ENCODE data around the gene WDR17.

WDR17 gene

DNA sequence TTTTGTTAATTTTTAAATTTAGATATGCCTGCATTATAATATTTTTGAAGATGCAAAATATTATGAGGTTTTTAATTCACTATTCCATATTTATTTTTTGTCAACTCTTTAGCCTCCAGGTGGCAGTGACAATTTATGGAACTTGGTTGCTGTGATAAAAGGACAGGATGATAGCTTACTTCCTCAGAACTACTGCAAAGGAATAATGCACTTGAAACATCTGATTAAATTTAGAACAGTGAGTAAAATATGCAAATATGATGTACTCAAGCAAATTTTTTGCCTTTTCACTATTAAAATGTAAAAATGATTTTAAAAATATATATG is 84.7 kb downstream of the WDR17 start:
- DNase-seq, result peak; percentile 5 to 57
- H3K4ac ChIP-seq (ENCODE audit: low read depth, low read length), result no peak overlapping the region
- H4K8ac ChIP-seq (ENCODE audit: low read depth, low read length), result no peak overlapping the region
- H2BK12ac ChIP-seq (ENCODE audit: low read length), result no peak overlapping the region
- no peaks in the 10 kb centered on the region for H3K4me1 ChIP-seq (ENCODE audit: control insufficient read depth in 1 of 2, insufficient read depth in 2 of 2, low read length in 2 of 2)
- H3K9ac ChIP-seq (ENCODE audit: low read length), result no peak overlapping the region
- H3K18ac ChIP-seq (ENCODE audit: low read length), result no peak overlapping the region
- H3K9me3 ChIP-seq (ENCODE audit: insufficient read depth, low read depth, low read length), result no peaks in the 10 kb centered on the region
- no peak overlapping the region for H3K4me2 ChIP-seq (ENCODE audit: low read length)
- no peak overlapping the region for H3K4me3 ChIP-seq (ENCODE audit: low read depth, low read length)
- H4K12ac ChIP-seq (ENCODE audit: low read depth, low read length), result no peak overlapping the region
- no peak overlapping the region for H3K14ac ChIP-seq (ENCODE audit: low read length)
- no peak overlapping the region for H2BK120ac ChIP-seq (ENCODE audit: insufficient read depth, low read length, poor library complexity)
- H3K27ac ChIP-seq (ENCODE audit: low read depth, low read length), result no peak overlapping the region
- H3K79me2 ChIP-seq (ENCODE audit: control insufficient read depth, insufficient read depth, low read length, poor library complexity), result no peaks in the 10 kb centered on the region
- H3K79me1 ChIP-seq (ENCODE audit: low read length), result no peaks in the 10 kb centered on the region
- H3K36me3 ChIP-seq (ENCODE audit: control insufficient read depth in 1 of 2, insufficient read depth in 2 of 2, low read length in 2 of 2), result no peaks in the 10 kb centered on the region
- H4K91ac ChIP-seq (ENCODE audit: low read depth, low read length), result no peak overlapping the region
- H3K27me3 ChIP-seq (ENCODE audit: insufficient read depth, low read length), result no peaks in the 10 kb centered on the region
- no peak overlapping the region for H2AK5ac ChIP-seq (ENCODE audit: low read length)
- no peak overlapping the region for H2BK5ac ChIP-seq (ENCODE audit: low read depth, low read length, poor library complexity)
- no peak overlapping the region for H2AFZ ChIP-seq (ENCODE audit: insufficient read depth, low read length, poor library complexity)
- H3K23ac ChIP-seq (ENCODE audit: low read length), result no peak overlapping the region

DNA sequence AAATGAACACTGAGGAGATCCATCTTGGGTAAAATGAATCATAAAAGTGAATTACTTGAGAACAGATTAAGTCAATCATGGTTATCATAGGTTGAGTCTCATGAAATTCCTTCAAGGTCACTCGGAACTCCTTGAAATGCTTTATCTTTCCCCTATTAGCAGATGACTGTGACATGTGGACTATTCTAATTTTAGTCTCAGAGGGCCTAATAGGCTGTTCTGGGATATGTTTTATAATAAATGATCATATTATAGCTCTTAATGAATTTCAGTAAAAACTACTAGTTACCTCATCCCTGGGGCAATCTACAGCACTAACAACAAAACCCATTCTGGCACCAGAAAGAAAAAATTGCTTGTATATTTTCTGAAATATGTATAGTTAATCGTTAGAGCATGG is 85.1 kb downstream of the WDR17 start:
- H3K36me3 ChIP-seq (ENCODE audit: control insufficient read depth in 1 of 2, insufficient read depth in 2 of 2, low read length in 2 of 2), result no peaks in the 10 kb centered on the region
- no peak overlapping the region for H2BK5ac ChIP-seq (ENCODE audit: low read depth, low read length, poor library complexity)
- no peak overlapping the region for H3K4me2 ChIP-seq (ENCODE audit: low read length)
- no peak overlapping the region for H4K91ac ChIP-seq (ENCODE audit: low read depth, low read length)
- H3K9ac ChIP-seq (ENCODE audit: low read length), result no peak overlapping the region
- no peak for DNase-seq
- no peaks in the 10 kb centered on the region for H3K79me2 ChIP-seq (ENCODE audit: control insufficient read depth, insufficient read depth, low read length, poor library complexity)
- H3K79me1 ChIP-seq (ENCODE audit: low read length), result no peaks in the 10 kb centered on the region
- H3K18ac ChIP-seq (ENCODE audit: low read length), result no peak overlapping the region
- H3K4ac ChIP-seq (ENCODE audit: low read depth, low read length), result no peak overlapping the region
- H3K27me3 ChIP-seq (ENCODE audit: insufficient read depth, low read length), result no peaks in the 10 kb centered on the region
- H2BK120ac ChIP-seq (ENCODE audit: insufficient read depth, low read length, poor library complexity), result no peak overlapping the region
- no peak overlapping the region for H4K8ac ChIP-seq (ENCODE audit: low read depth, low read length)
- H2AFZ ChIP-seq (ENCODE audit: insufficient read depth, low read length, poor library complexity), result no peak overlapping the region
- no peak overlapping the region for H2BK12ac ChIP-seq (ENCODE audit: low read length)
- no peak overlapping the region for H4K12ac ChIP-seq (ENCODE audit: low read depth, low read length)
- no peak overlapping the region for H3K14ac ChIP-seq (ENCODE audit: low read length)
- H3K23ac ChIP-seq (ENCODE audit: low read length), result no peak overlapping the region
- no peaks in the 10 kb centered on the region for H3K9me3 ChIP-seq (ENCODE audit: insufficient read depth, low read depth, low read length)
- WGBS (ENCODE audit: extremely low coverage, insufficient coverage, insufficient read length), result no CpG with 5 or more reads among the region's 2 CpGs
- no peak overlapping the region for H3K4me3 ChIP-seq (ENCODE audit: low read depth, low read length)
- H3K27ac ChIP-seq (ENCODE audit: low read depth, low read length), result no peak overlapping the region
- H2AK5ac ChIP-seq (ENCODE audit: low read length), result no peak overlapping the region
- H3K4me1 ChIP-seq (ENCODE audit: control insufficient read depth in 1 of 2, insufficient read depth in 2 of 2, low read length in 2 of 2), result no peaks in the 10 kb centered on the region

DNA sequence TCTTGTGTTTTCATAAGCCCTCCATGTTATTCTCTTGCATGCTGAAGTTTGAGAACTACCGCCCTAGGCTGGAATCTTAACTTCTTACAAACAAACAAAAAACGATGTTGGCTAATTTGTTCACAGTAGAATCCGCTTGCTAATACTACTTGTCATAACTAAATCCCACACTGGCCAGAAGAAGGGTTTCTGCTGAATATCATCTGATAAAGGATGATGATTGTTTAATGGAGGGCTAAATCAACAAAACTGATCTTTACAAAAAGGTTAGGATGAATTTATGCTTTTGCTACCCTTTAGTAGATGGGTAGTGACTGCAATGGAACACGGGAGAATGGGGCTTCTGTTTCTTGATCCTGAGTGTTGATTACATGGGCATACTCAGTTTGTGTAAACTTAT is 87.5 kb downstream of the WDR17 start:
- no CpG with 5 or more reads among the region's 4 CpGs for WGBS (ENCODE audit: extremely low coverage, insufficient coverage, insufficient read length)
- H3K4me2 ChIP-seq (ENCODE audit: low read length), result no peak overlapping the region

DNA sequence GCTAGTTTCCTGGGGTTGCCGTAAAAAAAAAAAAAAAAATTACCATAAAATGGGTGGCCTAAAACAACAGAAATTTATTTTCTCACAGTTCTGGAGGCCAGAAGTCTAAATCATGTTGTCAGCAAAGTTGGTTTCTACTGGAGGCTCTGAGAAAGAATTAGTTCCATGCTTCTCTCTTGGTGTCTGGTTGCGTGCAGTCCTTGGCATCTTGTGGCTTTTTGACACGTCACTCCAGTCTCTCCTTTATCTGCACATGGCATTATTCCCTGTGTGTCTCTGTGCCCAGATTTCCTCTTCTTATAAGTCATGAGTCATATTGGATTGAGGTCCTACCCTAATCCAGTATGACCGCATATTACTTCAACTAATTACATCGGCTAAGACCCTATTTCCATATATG is 91.0 kb downstream of the WDR17 start:
- Histone ChIP-seq H3K79me2 (ENCODE audit: control insufficient read depth, insufficient read depth, low read length, poor library complexity) (no peaks in the 10 kb centered on the region), H3K4me3 (ENCODE audit: low read depth, low read length) (no peak overlapping the region), H3K9me3 (ENCODE audit: insufficient read depth, low read depth, low read length) (no peaks in the 10 kb centered on the region), H3K23ac (ENCODE audit: low read length) (no peak overlapping the region), H2AK5ac (ENCODE audit: low read length) (no peak overlapping the region), H3K79me1 (ENCODE audit: low read length) (no peaks in the 10 kb centered on the region), H3K4me1 (ENCODE audit: control insufficient read depth in 1 of 2, insufficient read depth in 2 of 2, low read length in 2 of 2) (no peaks in the 10 kb centered on the region), H4K12ac (ENCODE audit: low read depth, low read length) (no peak overlapping the region), H2BK12ac (ENCODE audit: low read length) (no peak overlapping the region), H3K14ac (ENCODE audit: low read length) (no peak overlapping the region), H3K36me3 (ENCODE audit: control insufficient read depth in 1 of 2, insufficient read depth in 2 of 2, low read length in 2 of 2) (no peaks in the 10 kb centered on the region), H2BK5ac (ENCODE audit: low read depth, low read length, poor library complexity) (no peak overlapping the region), H3K4ac (ENCODE audit: low read depth, low read length) (no peak overlapping the region), H3K9ac (ENCODE audit: low read length) (no peak overlapping the region), H4K91ac (ENCODE audit: low read depth, low read length) (no peak overlapping the region), H3K18ac (ENCODE audit: low read length) (no peak overlapping the region), H4K8ac (ENCODE audit: low read depth, low read length) (no peak overlapping the region), H3K27me3 (ENCODE audit: insufficient read depth, low read length) (no peaks in the 10 kb centered on the region), H2BK120ac (ENCODE audit: insufficient read depth, low read length, poor library complexity) (no peak overlapping the region), H3K27ac (ENCODE audit: low read depth, low read length) (no peak overlapping the region), H2AFZ (ENCODE audit: insufficient read depth, low read length, poor library complexity) (no peak overlapping the region), H3K4me2 (ENCODE audit: low read length) (no peak overlapping the region)
- no CpG with 5 or more reads among the region's 5 CpGs for WGBS (ENCODE audit: extremely low coverage, insufficient coverage, insufficient read length)
- DNase-seq, result no peak

More for the DNA sequence above, 87.5 kb downstream of the WDR17 start:
- Histone ChIP-seq H3K14ac (ENCODE audit: low read length) (no peak overlapping the region), H3K9ac (ENCODE audit: low read length) (no peak overlapping the region), H3K4me1 (ENCODE audit: control insufficient read depth in 1 of 2, insufficient read depth in 2 of 2, low read length in 2 of 2) (no peaks in the 10 kb centered on the region), H3K4ac (ENCODE audit: low read depth, low read length) (no peak overlapping the region), H4K91ac (ENCODE audit: low read depth, low read length) (no peak overlapping the region), H3K36me3 (ENCODE audit: control insufficient read depth in 1 of 2, insufficient read depth in 2 of 2, low read length in 2 of 2) (no peaks in the 10 kb centered on the region), H3K9me3 (ENCODE audit: insufficient read depth, low read depth, low read length) (no peaks in the 10 kb centered on the region), H3K18ac (ENCODE audit: low read length) (no peak overlapping the region), H2BK5ac (ENCODE audit: low read depth, low read length, poor library complexity) (no peak overlapping the region), H2AFZ (ENCODE audit: insufficient read depth, low read length, poor library complexity) (no peak overlapping the region), H2BK12ac (ENCODE audit: low read length) (no peak overlapping the region), H3K79me1 (ENCODE audit: low read length) (no peaks in the 10 kb centered on the region), H4K8ac (ENCODE audit: low read depth, low read length) (no peak overlapping the region), H4K12ac (ENCODE audit: low read depth, low read length) (no peak overlapping the region), H2BK120ac (ENCODE audit: insufficient read depth, low read length, poor library complexity) (no peak overlapping the region), H2AK5ac (ENCODE audit: low read length) (no peak overlapping the region), H3K4me3 (ENCODE audit: low read depth, low read length) (no peak overlapping the region), H3K79me2 (ENCODE audit: control insufficient read depth, insufficient read depth, low read length, poor library complexity) (no peaks in the 10 kb centered on the region), H3K23ac (ENCODE audit: low read length) (no peak overlapping the region), H3K27ac (ENCODE audit: low read depth, low read length) (no peak overlapping the region), H3K27me3 (ENCODE audit: insufficient read depth, low read length) (no peaks in the 10 kb centered on the region)
- no peak for DNase-seq

DNA sequence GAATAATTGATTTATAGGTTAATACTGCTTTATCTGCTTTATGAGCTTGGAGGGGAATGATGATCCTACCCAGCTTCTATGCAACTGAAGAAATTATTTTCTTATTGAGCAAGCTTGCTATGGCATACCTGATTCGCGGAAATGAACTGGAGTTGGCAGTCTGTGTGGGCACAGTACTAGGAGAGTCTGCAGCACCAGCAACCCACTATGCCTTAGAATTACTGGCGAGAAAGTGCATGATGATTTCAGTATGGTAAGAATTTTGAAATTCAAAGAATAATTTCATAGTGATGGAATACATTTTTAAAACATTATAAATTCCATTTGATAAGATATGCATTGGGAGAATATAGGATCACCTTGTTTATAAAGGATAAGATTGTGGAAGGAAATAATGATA is 97.4 kb downstream of the WDR17 start:
- Histone ChIP-seq H3K79me1 (ENCODE audit: low read length) (no peaks in the 10 kb centered on the region), H3K14ac (ENCODE audit: low read length) (no peak overlapping the region), H4K91ac (ENCODE audit: low read depth, low read length) (no peak overlapping the region), H3K4ac (ENCODE audit: low read depth, low read length) (no peak overlapping the region), H3K4me1 (ENCODE audit: control insufficient read depth in 1 of 2, insufficient read depth in 2 of 2, low read length in 2 of 2) (no peaks in the 10 kb centered on the region), H3K23ac (ENCODE audit: low read length) (no peak overlapping the region), H3K36me3 (ENCODE audit: control insufficient read depth in 1 of 2, insufficient read depth in 2 of 2, low read length in 2 of 2) (no peaks in the 10 kb centered on the region), H3K27me3 (ENCODE audit: insufficient read depth, low read length) (no peaks in the 10 kb centered on the region), H3K27ac (ENCODE audit: low read depth, low read length) (no peak overlapping the region), H2AK5ac (ENCODE audit: low read length) (no peak overlapping the region), H4K12ac (ENCODE audit: low read depth, low read length) (no peak overlapping the region), H3K9me3 (ENCODE audit: insufficient read depth, low read depth, low read length) (no peaks in the 10 kb centered on the region), H4K8ac (ENCODE audit: low read depth, low read length) (no peak overlapping the region), H3K79me2 (ENCODE audit: control insufficient read depth, insufficient read depth, low read length, poor library complexity) (no peaks in the 10 kb centered on the region), H2BK12ac (ENCODE audit: low read length) (no peak overlapping the region), H2BK120ac (ENCODE audit: insufficient read depth, low read length, poor library complexity) (no peak overlapping the region), H3K9ac (ENCODE audit: low read length) (no peak overlapping the region), H3K4me2 (ENCODE audit: low read length) (no peak overlapping the region), H3K4me3 (ENCODE audit: low read depth, low read length) (no peak overlapping the region), H2BK5ac (ENCODE audit: low read depth, low read length, poor library complexity) (no peak overlapping the region), H3K18ac (ENCODE audit: low read length) (no peak overlapping the region), H2AFZ (ENCODE audit: insufficient read depth, low read length, poor library complexity) (no peak overlapping the region)
- WGBS (ENCODE audit: extremely low coverage, insufficient coverage, insufficient read length), result no CpG with 5 or more reads among the region's 3 CpGs
- peak in 1 of 2 donors; percentile 61 for DNase-seq
